KOPT-K1 (cell line): ENCODE measurements around the gene GPC5.
"Not testable (repeated sequence)": the region's sequence is repeated elsewhere in the genome, so short reads cannot be mapped to it uniquely, and the experiment has no call there.

Experiments
- H3K27ac ChIP-seq: fragments of 200-600 bp; sonication (generic); 2 replicates; pipeline ENCODE4 v1.5.1; 2016; ENCODE audit warnings: antibody characterized with exemption, mild to moderate bottlenecking, low read depth, low read length; ENCODE audit not compliant: poor library complexity, severe bottlenecking
- H3K36me3 ChIP-seq: fragments of 200-600 bp; sonication (generic); 2 replicates; pipeline ENCODE4 v1.5.1; 2017; ENCODE audit warnings: antibody characterized with exemption, mild to moderate bottlenecking, low read length, moderate library complexity; ENCODE audit not compliant: insufficient read depth
- H3K9me3 ChIP-seq: fragments of 200-600 bp; sonication (generic); 2 replicates; pipeline ENCODE4 v1.5.1; 2017; ENCODE audit warnings: antibody characterized with exemption, low read length, mild to moderate bottlenecking; ENCODE audit not compliant: insufficient read depth, poor library complexity, severe bottlenecking

Gene GPC5

GRCh38 chr13:92656648-92657047 is 1258.2 kb downstream of the GPC5 start:
- Histone ChIP-seq H3K27ac (no peak overlapping the region), H3K36me3 (no peaks in the 10 kb centered on the region), H3K9me3 (no peaks in the 10 kb centered on the region)

GRCh38 chr13:92657565-92657964 is 1259.1 kb downstream of the GPC5 start:
- Histone ChIP-seq H3K9me3 (no peaks in the 10 kb centered on the region), H3K36me3 (no peaks in the 10 kb centered on the region)

DNA sequence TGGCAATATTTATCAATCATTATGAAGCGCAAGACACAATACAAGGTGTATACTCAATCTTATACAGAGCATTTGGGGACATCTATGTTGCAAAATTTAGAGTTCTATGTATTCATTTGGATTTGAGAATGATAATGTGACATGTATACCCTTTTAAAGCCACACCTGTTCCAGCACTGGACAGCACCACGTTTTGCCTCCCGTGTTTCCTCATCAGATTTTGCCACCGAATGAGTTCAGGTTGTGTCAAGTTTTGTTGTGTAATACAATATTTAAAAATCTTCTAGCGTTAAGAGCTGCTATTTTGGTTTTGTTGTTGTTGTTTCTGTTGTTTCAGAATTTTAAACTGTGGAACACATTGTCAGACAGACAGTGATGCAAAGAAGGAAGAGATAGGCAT is 1259.9 kb downstream of the GPC5 start:
- Histone ChIP-seq H3K27ac (no peak overlapping the region), H3K9me3 (no peaks in the 10 kb centered on the region), H3K36me3 (no peaks in the 10 kb centered on the region)

More at GRCh38 chr13:92657565-92657964, 1259.1 kb downstream of the GPC5 start:
- H3K27ac ChIP-seq, result no peak overlapping the region

- H3K36me3 ChIP-seq, result no peaks in the 10 kb centered on the region
- no peak overlapping the region for H3K27ac ChIP-seq
- no peaks in the 10 kb centered on the region for H3K9me3 ChIP-seq
Measured at GRCh38 chr13:92661406-92661805, 1263.0 kb downstream of the GPC5 start.

GRCh38 chr13:92668157-92668556 is 1269.7 kb downstream of the GPC5 start:
- H3K27ac ChIP-seq, result no peak overlapping the region
- no peaks in the 10 kb centered on the region for H3K36me3 ChIP-seq
- H3K9me3 ChIP-seq, result no peaks in the 10 kb centered on the region

DNA sequence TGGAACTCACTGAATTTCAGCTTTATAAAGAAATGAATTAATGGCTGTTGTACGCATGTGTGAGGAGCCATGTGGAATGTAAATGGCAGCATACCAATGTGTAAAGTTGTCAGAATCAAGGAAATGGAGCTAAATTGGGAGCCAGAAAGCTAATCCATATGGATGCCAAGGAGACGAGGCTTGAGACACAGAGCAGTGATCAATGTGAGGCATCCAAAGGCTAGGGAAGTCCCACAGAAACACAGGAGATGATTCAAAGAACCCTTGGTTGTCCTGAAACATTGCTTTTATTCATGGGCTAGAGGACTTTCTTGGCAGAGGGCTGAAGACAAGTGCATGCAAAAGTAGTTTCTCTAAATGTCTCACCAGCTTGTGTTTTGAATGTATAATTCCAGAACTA is 1271.7 kb downstream of the GPC5 start:
- H3K27ac ChIP-seq, result no peak overlapping the region
- no peaks in the 10 kb centered on the region for H3K9me3 ChIP-seq
- H3K36me3 ChIP-seq, result no peaks in the 10 kb centered on the region

DNA sequence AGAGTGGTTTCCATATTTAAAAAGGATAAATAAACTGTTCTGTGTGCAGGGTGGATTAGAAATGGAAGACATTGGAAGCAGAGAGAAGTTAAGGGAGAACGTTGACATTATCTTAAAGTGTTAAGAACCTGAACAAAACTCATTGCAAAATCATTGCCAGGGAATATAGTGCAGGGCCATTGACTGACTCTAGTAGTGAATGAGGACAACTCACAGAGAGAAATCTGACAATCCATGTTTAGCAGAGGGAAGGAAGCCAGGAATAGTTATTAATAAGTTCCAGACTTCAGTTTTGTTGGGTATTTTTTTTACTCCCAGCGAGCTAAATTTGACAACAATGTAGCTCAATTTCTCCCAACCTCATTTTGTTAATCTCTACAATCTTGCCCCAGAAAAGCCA is 1273.4 kb downstream of the GPC5 start:
- H3K9me3 ChIP-seq, result no peaks in the 10 kb centered on the region
- no peak overlapping the region for H3K27ac ChIP-seq
- H3K36me3 ChIP-seq, result no peaks in the 10 kb centered on the region

GRCh38 chr13:92676246-92676645 is 1277.8 kb downstream of the GPC5 start:
- Histone ChIP-seq H3K36me3 (no peaks in the 10 kb centered on the region), H3K27ac (no peak overlapping the region), H3K9me3 (no peaks in the 10 kb centered on the region)

DNA sequence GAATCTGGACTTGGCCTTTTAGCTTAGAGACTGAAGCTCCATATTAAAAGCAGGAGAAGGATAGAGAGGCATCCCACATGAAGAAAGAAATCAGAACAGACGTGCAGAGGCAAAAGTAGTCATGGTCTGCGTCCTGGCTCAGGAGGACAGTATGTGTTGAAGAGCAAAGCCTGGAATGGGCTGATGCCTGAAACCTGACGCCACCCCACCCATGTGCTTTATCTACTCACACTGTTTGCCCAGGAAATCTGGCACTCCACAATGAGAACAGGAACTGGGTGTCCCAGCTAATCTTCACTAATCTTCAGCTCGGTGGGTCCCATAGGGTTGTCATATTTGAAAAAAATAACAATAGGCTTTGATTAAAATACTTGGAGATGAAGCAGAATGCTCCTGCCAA is 1279.2 kb downstream of the GPC5 start:
- H3K36me3 ChIP-seq, result no peaks in the 10 kb centered on the region
- no peaks in the 10 kb centered on the region for H3K9me3 ChIP-seq
- no peak overlapping the region for H3K27ac ChIP-seq

GRCh38 chr13:92679602-92680001 is 1281.2 kb downstream of the GPC5 start:
- Histone ChIP-seq H3K9me3 (no peaks in the 10 kb centered on the region), H3K36me3 (no peaks in the 10 kb centered on the region), H3K27ac (no peak overlapping the region)

GRCh38 chr13:92681239-92681638 is 1282.8 kb downstream of the GPC5 start:
- Histone ChIP-seq H3K9me3 (no peaks in the 10 kb centered on the region), H3K36me3 (no peaks in the 10 kb centered on the region), H3K27ac (no peak overlapping the region)

DNA sequence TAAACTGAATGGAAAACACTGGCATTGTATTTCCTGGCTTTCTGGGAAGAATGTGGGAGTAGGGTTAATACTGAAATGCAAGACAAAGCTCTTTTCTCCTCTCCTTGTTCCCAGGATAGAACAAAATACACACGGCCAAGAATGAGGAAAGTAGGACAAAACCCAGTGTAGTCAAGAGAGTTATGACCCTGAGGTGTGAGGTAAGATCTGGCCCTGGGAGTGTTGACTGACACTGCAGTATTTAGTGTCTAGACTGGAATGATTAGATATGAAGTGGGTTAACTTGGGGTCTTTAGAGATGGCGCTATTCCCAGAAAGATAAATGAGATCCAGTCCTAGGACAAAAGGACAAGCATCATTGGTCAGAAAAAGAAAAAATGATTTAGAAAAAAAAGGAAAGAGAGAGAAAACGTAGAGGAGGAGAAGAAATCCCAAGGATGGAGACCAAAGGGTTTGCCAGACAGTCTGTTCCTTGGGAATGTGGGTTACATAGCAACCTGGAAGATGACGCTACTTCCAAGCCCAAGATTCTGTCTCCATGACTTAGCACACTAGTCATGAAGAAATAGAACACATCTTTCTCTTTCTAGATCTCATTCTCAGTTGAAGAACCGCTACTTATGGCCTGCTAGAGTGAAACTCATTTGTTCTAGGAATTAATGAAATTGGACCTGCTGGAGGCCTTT is 1284.6 kb downstream of the GPC5 start:
- Histone ChIP-seq H3K36me3 (no peaks in the 10 kb centered on the region), H3K27ac (no peak overlapping the region), H3K9me3 (no peaks in the 10 kb centered on the region)

GRCh38 chr13:92694047-92694446 is 1295.6 kb downstream of the GPC5 start:
- H3K36me3 ChIP-seq, result no peaks in the 10 kb centered on the region
- no peak overlapping the region for H3K27ac ChIP-seq
- H3K9me3 ChIP-seq, result no peaks in the 10 kb centered on the region

- not testable (repeated sequence) for H3K27ac ChIP-seq, H3K9me3 ChIP-seq, H3K36me3 ChIP-seq
Measured at GRCh38 chr13:92695827-92696226, 1297.4 kb downstream of the GPC5 start.

- Histone ChIP-seq H3K36me3 (no peaks in the 10 kb centered on the region), H3K9me3 (no peaks in the 10 kb centered on the region), H3K27ac (no peak overlapping the region)
Measured at GRCh38 chr13:92716749-92717148, 1318.3 kb downstream of the GPC5 start.

GRCh38 chr13:92717857-92718256 is 1319.4 kb downstream of the GPC5 start:
- Histone ChIP-seq H3K36me3 (no peaks in the 10 kb centered on the region), H3K27ac (no peak overlapping the region), H3K9me3 (no peaks in the 10 kb centered on the region)
